ENCODE measurements around the gene LRMDA. TPM values are rescaled to one million over a fixed set of nuclear protein-coding genes. Genes with fewer than 3 reads are reported as not detected.
"Not testable (repeated sequence)": the region's sequence is repeated elsewhere in the genome, so short reads cannot be mapped to it uniquely, and the experiment has no call there.

Gene LRMDA
- total and polyA plus RNA-seq, 4 donors, result 12.1 to 40.8 (median 21.6) TPM

GRCh38 chr10:75617485-75618155 lies 186.2 kb downstream of the LRMDA start:
- Histone ChIP-seq H3K9ac (ENCODE audit: insufficient read depth in 1 of 2, low read length in 2 of 2) (no peak overlapping the region), H3K27ac (ENCODE audit: low read depth in 1 of 2, low read length in 1 of 2) (no peak overlapping the region), H3K27me3 (ENCODE audit: control insufficient read depth in 3 of 3, insufficient read depth in 3 of 3, low read length in 2 of 3) (no peaks in the 10 kb centered on the region), H3K4me1 (ENCODE audit: control insufficient read depth in 5 of 5, insufficient read depth in 5 of 5, low read length in 5 of 5) (peaks cover 1 to 23% (median 11%) of the 10 kb centered on the region in 5 donors), H3K9me3 (ENCODE audit: control insufficient read depth in 4 of 4, insufficient read depth in 3 of 4, low read length in 3 of 4) (no peaks in the 10 kb centered on the region), H3K36me3 (ENCODE audit: control insufficient read depth in 4 of 4, insufficient read depth in 4 of 4, low read length in 4 of 4) (no peaks in the 10 kb centered on the region), H3K4me3 (no peak overlapping the region)
- TF ChIP-seq CTCF (IDR thresholded peaks at IDR 0.05; ENCODE audit: control extremely low read depth, extremely low read depth), result no peak
- ATAC-seq (ENCODE audit: insufficient read depth, low FRiP score) (no peak), DNase-seq (no peak)
- WGBS, 2 donors, result 85 to 86% methylated on average over 4 of the region's 4 CpGs

GRCh38 chr10:75619635-75620034 lies 188.2 kb downstream of the LRMDA start:
- TF ChIP-seq CTCF (IDR thresholded peaks at IDR 0.05; ENCODE audit: control extremely low read depth, extremely low read depth), result no peak
- no peak overlapping the region for H3K9ac ChIP-seq (ENCODE audit: insufficient read depth in 1 of 2, low read length in 2 of 2)
- 90 to 91% methylated on average over 3 of the region's 3 CpGs for WGBS, 2 donors
- peaks cover 0 to 21% (median 5%) of the 10 kb centered on the region in 5 donors for H3K4me1 ChIP-seq (ENCODE audit: control insufficient read depth in 5 of 5, insufficient read depth in 5 of 5, low read length in 5 of 5)
- DNase-seq, result no peak
- no peaks in the 10 kb centered on the region for H3K36me3 ChIP-seq (ENCODE audit: control insufficient read depth in 4 of 4, insufficient read depth in 4 of 4, low read length in 4 of 4)
- ATAC-seq (ENCODE audit: insufficient read depth, low FRiP score), result no peak
- no peak overlapping the region for H3K4me3 ChIP-seq
- H3K27ac ChIP-seq (ENCODE audit: low read depth in 1 of 2, low read length in 1 of 2), result no peak overlapping the region
- no peaks in the 10 kb centered on the region for H3K9me3 ChIP-seq (ENCODE audit: control insufficient read depth in 4 of 4, insufficient read depth in 3 of 4, low read length in 3 of 4)
- H3K27me3 ChIP-seq (ENCODE audit: control insufficient read depth in 3 of 3, insufficient read depth in 3 of 3, low read length in 2 of 3), result no peaks in the 10 kb centered on the region

- Histone ChIP-seq H3K36me3 (ENCODE audit: control insufficient read depth in 4 of 4, insufficient read depth in 4 of 4, low read length in 4 of 4) (no peaks in the 10 kb centered on the region), H3K4me3 (no peak overlapping the region), H3K9ac (ENCODE audit: insufficient read depth in 1 of 2, low read length in 2 of 2) (no peak overlapping the region), H3K27me3 (ENCODE audit: control insufficient read depth in 3 of 3, insufficient read depth in 3 of 3, low read length in 2 of 3) (no peaks in the 10 kb centered on the region), H3K4me1 (ENCODE audit: control insufficient read depth in 5 of 5, insufficient read depth in 5 of 5, low read length in 5 of 5) (peaks cover 0 to 18% (median 1%) of the 10 kb centered on the region in 5 donors), H3K9me3 (ENCODE audit: control insufficient read depth in 4 of 4, insufficient read depth in 3 of 4, low read length in 3 of 4) (no peaks in the 10 kb centered on the region), H3K27ac (ENCODE audit: low read depth in 1 of 2, low read length in 1 of 2) (no peak overlapping the region)
- no peak for ATAC-seq (ENCODE audit: insufficient read depth, low FRiP score)
- no peak for DNase-seq
- TF ChIP-seq CTCF (IDR thresholded peaks at IDR 0.05; ENCODE audit: control extremely low read depth, extremely low read depth), result no peak
These were observed 188.9 kb downstream of the LRMDA start for GRCh38 chr10:75620356-75620755.

GRCh38 chr10:75621003-75621402 lies 189.6 kb downstream of the LRMDA start:
- not testable (repeated sequence) for H3K9ac ChIP-seq (ENCODE audit: insufficient read depth in 1 of 2, low read length in 2 of 2); H3K36me3 ChIP-seq (ENCODE audit: control insufficient read depth in 4 of 4, insufficient read depth in 4 of 4, low read length in 4 of 4); ATAC-seq (ENCODE audit: insufficient read depth, low FRiP score); DNase-seq; H3K4me3 ChIP-seq; H3K27ac ChIP-seq (ENCODE audit: low read depth in 1 of 2, low read length in 1 of 2); H3K9me3 ChIP-seq (ENCODE audit: control insufficient read depth in 4 of 4, insufficient read depth in 3 of 4, low read length in 3 of 4); H3K27me3 ChIP-seq (ENCODE audit: control insufficient read depth in 3 of 3, insufficient read depth in 3 of 3, low read length in 2 of 3)
- H3K4me1 ChIP-seq (ENCODE audit: control insufficient read depth in 5 of 5, insufficient read depth in 5 of 5, low read length in 5 of 5), result peaks cover 0 to 18% (median 1%) of the 10 kb centered on the region in 5 donors
- 96 to 100% methylated on average over 4 of the region's 4 CpGs for WGBS, 2 donors

Measured in lung (tissue), 12 donors.